Measurements from ENCODE around the gene EPHA1.

The EPHA1 gene

GRCh38 chr7:143408686-143409561 is at the start of gene EPHA1:
Gene EPHA1 (minus strand): TSS chr7:143408856. CDS start chr7:143408805, 51 bp downstream.
- no peak within 1 kb of the TSS for H3K4me3 ChIP-seq (ENCODE audit: control insufficient read depth, low read depth, low read length)
- TF ChIP-seq CTCF (conservative IDR thresholded peaks at IDR 0.05; ENCODE audit: control insufficient read depth, insufficient read depth, low read depth, low read length): peak; percentile 26
- DNase-seq (ENCODE audit: low read depth): no peak

- H3K4me3 ChIP-seq (ENCODE audit: control insufficient read depth, low read depth, low read length): no peak overlapping the region
- DNase-seq (ENCODE audit: low read depth): peak; percentile 82
- no peak for TF ChIP-seq CTCF (conservative IDR thresholded peaks at IDR 0.05; ENCODE audit: control insufficient read depth, insufficient read depth, low read depth, low read length)
These were observed 49.6 kb upstream of the EPHA1 start for GRCh38 chr7:143458263-143458662.

- no peak for TF ChIP-seq CTCF (conservative IDR thresholded peaks at IDR 0.05; ENCODE audit: control insufficient read depth, insufficient read depth, low read depth, low read length)
- no peak overlapping the region for H3K4me3 ChIP-seq (ENCODE audit: control insufficient read depth, low read depth, low read length)
- DNase-seq (ENCODE audit: low read depth): peak; percentile 45
These were observed 48.5 kb upstream of the EPHA1 start for GRCh38 chr7:143456992-143457793.

GRCh38 chr7:143455942-143456341 is 47.3 kb upstream of the EPHA1 start:
- TF ChIP-seq CTCF (conservative IDR thresholded peaks at IDR 0.05; ENCODE audit: control insufficient read depth, insufficient read depth, low read depth, low read length): no peak
- no peak for DNase-seq (ENCODE audit: low read depth)
- no peak overlapping the region for H3K4me3 ChIP-seq (ENCODE audit: control insufficient read depth, low read depth, low read length)

GRCh38 chr7:143455491-143455890 is 46.8 kb upstream of the EPHA1 start:
- no peak for DNase-seq (ENCODE audit: low read depth)
- no peak overlapping the region for H3K4me3 ChIP-seq (ENCODE audit: control insufficient read depth, low read depth, low read length)
- no peak for TF ChIP-seq CTCF (conservative IDR thresholded peaks at IDR 0.05; ENCODE audit: control insufficient read depth, insufficient read depth, low read depth, low read length)

- H3K4me3 ChIP-seq (ENCODE audit: control insufficient read depth, low read depth, low read length): no peak overlapping the region
- TF ChIP-seq CTCF (conservative IDR thresholded peaks at IDR 0.05; ENCODE audit: control insufficient read depth, insufficient read depth, low read depth, low read length): no peak
- DNase-seq (ENCODE audit: low read depth): no peak
These were observed 45.5 kb upstream of the EPHA1 start for GRCh38 chr7:143454091-143454680.

All from fibroblast of mammary gland (primary cell).